Progenitor cell of endocrine pancreas (in vitro differentiated cells): Measurements from ENCODE around the gene HBD. TPM values are rescaled to one million over a fixed set of nuclear protein-coding genes. Genes with fewer than 3 reads are reported as not detected.

ENCODE experiments used
- DNase-seq: peaks from one replicate; pipeline ENCODE4 v3.0.0; 2021; ENCODE audit warnings: low spot score; ENCODE audit not compliant: unreplicated experiment
- H3K27ac Mint-ChIP-seq: 2 replicates; pipeline ENCODE4 v1.8.0; 2021; ENCODE audit warnings: mild to moderate bottlenecking, moderate library complexity, mixed read lengths
- H3K27me3 Mint-ChIP-seq: 2 replicates; pipeline ENCODE4 v1.8.0; 2021; ENCODE audit warnings: mixed read lengths
- H3K36me3 Mint-ChIP-seq: 2 replicates; pipeline ENCODE4 v1.8.0; 2022; ENCODE audit warnings: mixed read lengths; ENCODE audit not compliant: insufficient read depth
- H3K4me1 Mint-ChIP-seq: 2 replicates; pipeline ENCODE4 v1.8.0; 2021; ENCODE audit warnings: low read depth, mixed read lengths
- H3K4me3 Mint-ChIP-seq: 2 replicates; pipeline ENCODE4 v1.8.0; 2021; ENCODE audit warnings: low read depth, mild to moderate bottlenecking, moderate library complexity, mixed read lengths
- H3K9me3 Mint-ChIP-seq: 2 replicates; pipeline ENCODE4 v1.8.0; 2021; ENCODE audit warnings: low read depth, mixed read lengths
- CTCF ChIP-seq: fragments of 200-600 bp; sonication (generic); IDR thresholded peaks from one replicate; pipeline ENCODE4 v1.5.0; 2021; ENCODE audit warnings: antibody characterized with exemption, mild to moderate bottlenecking; ENCODE audit not compliant: unreplicated experiment
- total RNA-seq: library from RNA; stranded (reverse); gene quantifications from 2 replicates; pipeline ENCODE4 v1.2.1, GENCODE V29; 2021

The HBD gene
- total RNA-seq, 1 donor from 2014 or later, result not detected

- Mint-ChIP-seq H3K9me3 (no peaks in the 10 kb centered on the region), H3K36me3 (no peaks in the 10 kb centered on the region), H3K27me3 (no peaks in the 10 kb centered on the region), H3K4me3 (no peak overlapping the region), H3K4me1 (peaks cover 2% of the 10 kb centered on the region), H3K27ac (no peak overlapping the region)
- no peak for DNase-seq
- no peak for TF ChIP-seq CTCF
These were observed 3.2 kb downstream of the HBD start for GRCh38 chr11:5231111-5231510.

- no peak for TF ChIP-seq CTCF
- Mint-ChIP-seq H3K4me1 (peaks cover 2% of the 10 kb centered on the region), H3K27me3 (no peaks in the 10 kb centered on the region), H3K4me3 (no peak overlapping the region), H3K36me3 (no peaks in the 10 kb centered on the region), H3K9me3 (no peaks in the 10 kb centered on the region), H3K27ac (no peak overlapping the region)
- no peak for DNase-seq
These were observed 4.0 kb downstream of the HBD start for GRCh38 chr11:5230266-5230665.

GRCh38 chr11:5229796-5230195 lies 4.5 kb downstream of the HBD start:
- H3K36me3 Mint-ChIP-seq, result no peaks in the 10 kb centered on the region
- H3K27me3 Mint-ChIP-seq, result no peaks in the 10 kb centered on the region
- H3K4me1 Mint-ChIP-seq, result peaks cover 2% of the 10 kb centered on the region
- no peak overlapping the region for H3K27ac Mint-ChIP-seq
- H3K4me3 Mint-ChIP-seq, result no peak overlapping the region
- TF ChIP-seq CTCF, result no peak
- no peaks in the 10 kb centered on the region for H3K9me3 Mint-ChIP-seq
- no peak for DNase-seq

GRCh38 chr11:5229356-5229755 lies 4.9 kb downstream of the HBD start:
- no peak overlapping the region for H3K4me3 Mint-ChIP-seq
- no peaks in the 10 kb centered on the region for H3K4me1 Mint-ChIP-seq
- H3K9me3 Mint-ChIP-seq, result no peaks in the 10 kb centered on the region

GRCh38 chr11:5228124-5228523 lies 6.2 kb downstream of the HBD start:
- H3K36me3 Mint-ChIP-seq, result no peaks in the 10 kb centered on the region
- no peak for TF ChIP-seq CTCF
- H3K27ac Mint-ChIP-seq, result no peak overlapping the region
- no peaks in the 10 kb centered on the region for H3K9me3 Mint-ChIP-seq
- no peaks in the 10 kb centered on the region for H3K4me1 Mint-ChIP-seq
- DNase-seq, result no peak
- H3K27me3 Mint-ChIP-seq, result no peaks in the 10 kb centered on the region
- H3K4me3 Mint-ChIP-seq, result no peak overlapping the region

More at GRCh38 chr11:5229356-5229755, 4.9 kb downstream of the HBD start:
- Mint-ChIP-seq H3K36me3 (no peaks in the 10 kb centered on the region), H3K27me3 (no peaks in the 10 kb centered on the region), H3K27ac (no peak overlapping the region)
- no peak for TF ChIP-seq CTCF
- DNase-seq, result no peak
